GM23338 (cell line): Measurements from ENCODE around the gene ARHGEF25. TPM values are rescaled to one million over a fixed set of nuclear protein-coding genes. Genes with fewer than 3 reads are reported as not detected.
A peak's percentile ranks its signal among the peaks of the same experiment; 100 is the strongest.

ENCODE experiments used
- ATAC-seq: fragments of 200-7000 bp; cut with Tn5 transposase; 3 replicates; pipeline ENCODE4 v1.9.1; 2020
- DNase-seq: peaks from one replicate; pipeline ENCODE4 v3.0.0-alpha.2; 2015; ENCODE audit warnings: low spot score
- H2AFZ ChIP-seq: fragments of 200-600 bp; sonication (generic); 2 replicates; pipeline ENCODE4 v1.8.0; 2016; ENCODE audit warnings: antibody characterized with exemption, mild to moderate bottlenecking, moderate library complexity
- H3F3A ChIP-seq: fragments of 200-600 bp; sonication (generic); replicated peaks from 2 replicates; pipeline ENCODE4 v1.8.0; 2017; ENCODE audit warnings: antibody characterized with exemption, mixed run types, low read depth
- H3K27ac ChIP-seq: fragments of 200-600 bp; sonication (generic); 2 replicates; pipeline ENCODE4 v1.6.1; 2016; ENCODE audit warnings: low read depth
- H3K27me3 ChIP-seq: fragments of 200-600 bp; sonication (generic); 2 replicates; pipeline ENCODE4 v1.8.0; 2016; ENCODE audit warnings: mild to moderate bottlenecking, mixed run types, moderate library complexity; ENCODE audit not compliant: insufficient read depth
- H3K36me3 ChIP-seq: fragments of 200-600 bp; sonication (generic); 2 replicates; pipeline ENCODE4 v1.8.0; 2016; ENCODE audit warnings: mild to moderate bottlenecking; ENCODE audit not compliant: insufficient read depth
- H3K4me1 ChIP-seq: fragments of 200-600 bp; sonication (generic); 2 replicates; pipeline ENCODE4 v1.8.0; 2016; ENCODE audit warnings: mild to moderate bottlenecking, moderate library complexity; ENCODE audit not compliant: insufficient read depth
- H3K4me2 ChIP-seq: fragments of 200-600 bp; sonication (generic); 2 replicates; pipeline ENCODE4 v1.7.1; 2017; ENCODE audit warnings: mixed run types
- H3K4me3 ChIP-seq: fragments of 200-600 bp; sonication (generic); 2 replicates; pipeline ENCODE4 v1.6.1; 2016; ENCODE audit warnings: mixed run types
- H3K79me2 ChIP-seq: fragments of 200-600 bp; sonication (generic); replicated peaks from 2 replicates; pipeline ENCODE4 v1.8.0; 2017; ENCODE audit warnings: mild to moderate bottlenecking; ENCODE audit not compliant: insufficient read depth
- H3K9me2 ChIP-seq: fragments of 200-600 bp; sonication (generic); 2 replicates; pipeline ENCODE4 v1.8.0; 2017; ENCODE audit not compliant: insufficient read depth
- H4K20me1 ChIP-seq: fragments of 200-600 bp; sonication (generic); replicated peaks from 2 replicates; pipeline ENCODE4 v1.8.0; 2017; ENCODE audit warnings: mild to moderate bottlenecking; ENCODE audit not compliant: insufficient read depth
- H3K27ac Mint-ChIP-seq: 2 replicates; pipeline ENCODE4 v1.8.0; 2020; ENCODE audit warnings: inconsistent platforms, mild to moderate bottlenecking, moderate library complexity, mixed read lengths
- H3K27me3 Mint-ChIP-seq: 3 replicates; pipeline ENCODE4 v1.8.0; 2022; ENCODE audit warnings: low read depth, mild to moderate bottlenecking, moderate library complexity, mixed read lengths, inconsistent platforms; ENCODE audit not compliant: insufficient read depth, poor library complexity
- H3K36me3 Mint-ChIP-seq: 3 replicates; pipeline ENCODE4 v1.8.0; 2021; ENCODE audit warnings: low read depth, mild to moderate bottlenecking, inconsistent platforms, moderate library complexity, mixed read lengths
- H3K4me1 Mint-ChIP-seq: 3 replicates; pipeline ENCODE4 v1.8.0; 2020; ENCODE audit warnings: mild to moderate bottlenecking, inconsistent platforms, mixed read lengths
- H3K4me3 Mint-ChIP-seq: 3 replicates; pipeline ENCODE4 v1.8.0; 2021; ENCODE audit warnings: moderate library complexity, mild to moderate bottlenecking, inconsistent platforms, mixed read lengths
- H3K9me3 Mint-ChIP-seq: 3 replicates; pipeline ENCODE4 v1.8.0; 2020; ENCODE audit warnings: moderate library complexity, mild to moderate bottlenecking, inconsistent platforms, mixed read lengths
- CREB1 ChIP-seq: fragments of 250-450 bp; sonication (Bioruptor Pico); IDR thresholded peaks from 2 replicates; pipeline ENCODE4 v1.5.0; 2020; ENCODE audit warnings: low read depth, mild to moderate bottlenecking, moderate library complexity
- CTCF ChIP-seq, 2 experiments: fragments of 200-600 bp in 1 of 2; sonication (generic) in 1 of 2; conservative IDR thresholded peaks; 2 replicates each; pipeline versions ENCODE4 v1.5.1 to v1.6.1; 2016 to 2017; ENCODE audit warnings: antibody characterized with exemption in 2 of 2, low read depth in 2 of 2, mild to moderate bottlenecking in 2 of 2, moderate library complexity in 1 of 2
- ETS1 ChIP-seq: IDR thresholded peaks from 2 replicates; pipeline ENCODE4 v1.6.1; 2016; ENCODE audit warnings: antibody characterized with exemption
- EZH2 ChIP-seq: fragments of 200-600 bp; sonication (generic); IDR thresholded peaks from one replicate; pipeline ENCODE4 v1.8.0; 2017; ENCODE audit warnings: antibody characterized with exemption, mild to moderate bottlenecking, low read depth; ENCODE audit not compliant: unreplicated experiment
- EZH2phosphoT487 ChIP-seq: fragments of 200-600 bp; sonication (generic); IDR thresholded peaks from one replicate; pipeline ENCODE4 v1.8.1; 2018; ENCODE audit warnings: antibody characterized with exemption; ENCODE audit not compliant: unreplicated experiment
- JUNB ChIP-seq: IDR thresholded peaks from one replicate; pipeline ENCODE4 v1.6.1; 2016; ENCODE audit warnings: antibody characterized with exemption; ENCODE audit not compliant: unreplicated experiment
- NANOG ChIP-seq: IDR thresholded peaks from 2 replicates; pipeline ENCODE4 v1.6.1; 2016; ENCODE audit warnings: antibody characterized with exemption, borderline replicate concordance
- POLR2AphosphoS5 ChIP-seq: IDR thresholded peaks from 2 replicates; pipeline ENCODE4 v1.6.1; 2016; ENCODE audit warnings: antibody characterized with exemption, low read depth
- STAT1 ChIP-seq: IDR thresholded peaks from one replicate; pipeline ENCODE4 v1.6.1; 2016; ENCODE audit warnings: antibody characterized with exemption; ENCODE audit not compliant: unreplicated experiment
- ZNF114 ChIP-seq: fragments of 250-450 bp; sonication (Bioruptor Pico); IDR thresholded peaks from 2 replicates; pipeline ENCODE4 v1.5.0; 2020; ENCODE audit warnings: mild to moderate bottlenecking, moderate library complexity
- ZNF331 ChIP-seq: fragments of 250-450 bp; sonication (Bioruptor Pico); IDR thresholded peaks from 2 replicates; pipeline ENCODE4 v1.5.0; 2020; ENCODE audit warnings: low read depth, mild to moderate bottlenecking, moderate library complexity
- ZNF462 ChIP-seq: fragments of 250-450 bp; sonication (Bioruptor Pico); IDR thresholded peaks from 2 replicates; pipeline ENCODE4 v1.5.0; 2020; ENCODE audit warnings: mild to moderate bottlenecking, moderate library complexity
- polyA plus RNA-seq: library from polyadenylated mRNA; unstranded; fragments of >200 nt; fragmentation: Nextera tagmentation; extraction: Ambion mirVana; gene quantifications from 2 replicates; pipeline ENCODE4 v1.2.1, GENCODE V29; 2016
- total RNA-seq: library from RNA; depleted of rRNA; stranded (reverse); fragments of >200 nt; shearing (Covaris generic); gene quantifications from 2 replicates; pipeline ENCODE4 v1.2.3, GENCODE V29; 2014

The ARHGEF25 gene
- total and polyA plus RNA-seq, 2 experiments from 2014 or later: 0.53 to 10.2 TPM

GRCh38 chr12:57590479-57590863 lies 20.8 kb upstream of the ARHGEF25 start:
- Mint-ChIP-seq H3K4me1 (peaks cover 14% of the 10 kb centered on the region), H3K4me3 (peak overlapping the region; percentile 92), H3K27me3 (peaks cover 17% of the 10 kb centered on the region), H3K9me3 (no peaks in the 10 kb centered on the region), H3K36me3 (peaks cover 5% of the 10 kb centered on the region), H3K27ac (peak overlapping the region; percentile 54; the same call in 1 of the 2 replicates)
- H3K9me2 ChIP-seq: no peaks in the 10 kb centered on the region
- H3K4me3 ChIP-seq: peak overlapping the region; percentile 98
- H2AFZ ChIP-seq: peak overlapping the region; percentile 64
- H4K20me1 ChIP-seq: peaks cover 4% of the 10 kb centered on the region
- peaks cover 22% of the 10 kb centered on the region for H3K79me2 ChIP-seq
- H3K4me2 ChIP-seq: peak overlapping the region; percentile 97
- ATAC-seq (peak; percentile 14), DNase-seq (peak; percentile 26)
- peaks cover 13% of the 10 kb centered on the region for H3K4me1 ChIP-seq
- H3K27me3 ChIP-seq: 0 out of 2 replicates have a peak, but pooled peaks cover 8% of the 10 kb centered on the region
- H3K27ac ChIP-seq: peak overlapping the region; percentile 81; the same call in 1 of the 2 replicates
- TF ChIP-seq STAT1: no peak
- TF ChIP-seq EZH2: no peak
- TF ChIP-seq ZNF462 (CRISPR knock-in tag): no peak
- TF ChIP-seq CREB1 (CRISPR knock-in tag): no peak
- TF ChIP-seq ZNF331: no peak
- no peak for TF ChIP-seq CTCF (conservative IDR thresholded peaks at IDR 0.05; ENCODE audit: low read depth in 2 of 2)
- TF ChIP-seq ZNF114: no peak
- no peak for TF ChIP-seq POLR2AphosphoS5
- TF ChIP-seq NANOG: no peak
- TF ChIP-seq ETS1: no peak
- TF ChIP-seq EZH2phosphoT487: no peak
- no peak for TF ChIP-seq JUNB
- H3F3A ChIP-seq: peaks cover 11% of the 10 kb centered on the region
- 0 out of 2 replicates have a peak, but pooled peaks cover 4% of the 10 kb centered on the region for H3K36me3 ChIP-seq
